ENCODE results near the gene LAMP5. TPM values are rescaled to one million over a fixed set of nuclear protein-coding genes. Genes with fewer than 3 reads are reported as not detected.

LAMP5 gene
- total and polyA plus RNA-seq, 9 of the 15 experiments (the other 6 are each of a cell fraction or from before 2014, with no cell fraction given): not detected

- TF ChIP-seq BRF2 (IDR thresholded peaks at IDR 0.05; ENCODE audit: borderline replicate concordance, insufficient read depth, insufficient read length): no peak
- no peak for TF ChIP-seq MYNN (IDR thresholded peaks at IDR 0.05)
- TF ChIP-seq MYNN (CRISPR knock-in tag; IDR thresholded peaks at IDR 0.05): no peak
- no peak for TF ChIP-seq ZNF133 (CRISPR knock-in tag; IDR thresholded peaks at IDR 0.05)
- no peak for TF ChIP-seq ZNF518B (CRISPR knock-in tag; IDR thresholded peaks at IDR 0.05)
- no peak for TF ChIP-seq SMARCA4 (IDR thresholded peaks at IDR 0.05)
- no peak for TF ChIP-seq HDAC3 (IDR thresholded peaks at IDR 0.05; ENCODE audit: borderline replicate concordance, partially characterized antibody)
- TF ChIP-seq XRCC5 (IDR thresholded peaks at IDR 0.05; ENCODE audit: low read depth, low read length): no peak
- TF ChIP-seq ZNF778 (CRISPR knock-in tag; IDR thresholded peaks at IDR 0.05): no peak
- TF ChIP-seq HES1 (IDR thresholded peaks at IDR 0.05; ENCODE audit: low read depth): no peak
- no peak for TF ChIP-seq EP300 (IDR thresholded peaks at IDR 0.05; ENCODE audit: low read length)
- no peak for TF ChIP-seq BRD9 (IDR thresholded peaks at IDR 0.05; ENCODE audit: low read depth, partially characterized antibody)
- no peak for TF ChIP-seq FUS (optimal IDR thresholded peaks at IDR 0.05; ENCODE audit: low read depth, low read length)
- TF ChIP-seq RUNX1 (IDR thresholded peaks at IDR 0.05; ENCODE audit: low read depth): no peak
- TF ChIP-seq SNRNP70 (optimal IDR thresholded peaks at IDR 0.05; ENCODE audit: low read depth, low read length): no peak
- no peak for TF ChIP-seq RAD51 (IDR thresholded peaks at IDR 0.05; ENCODE audit: borderline replicate concordance, low read depth)
- no peak for TF ChIP-seq SMARCB1 (IDR thresholded peaks at IDR 0.05; ENCODE audit: insufficient read length, low read depth)
- no peak for TF ChIP-seq ZNF280B (CRISPR knock-in tag; IDR thresholded peaks at IDR 0.05)
- no peak for TF ChIP-seq NFIC (IDR thresholded peaks at IDR 0.05)
- in situ Hi-C loops (cut with MboI): no loop called here
Observed at GRCh38 chr20:9498322-9498721, 16.1 kb upstream of the LAMP5 start.

More at GRCh38 chr20:9498322-9498721, 16.1 kb upstream of the LAMP5 start:
- 0% methylated on average over 2 of the region's 4 CpGs for WGBS (ENCODE audit: insufficient coverage, low coverage, missing lambda C conversion rate)
- FAIRE-seq: no peak
- Histone ChIP-seq H3K9ac (ENCODE audit: insufficient read depth in 1 of 2, low read depth in 2 of 2, low read length in 2 of 2) (no peak overlapping the region), H3K9me1 (ENCODE audit: control insufficient read depth, insufficient read depth, low read length) (no peaks in the 10 kb centered on the region), H2AFZ (ENCODE audit: low read depth, low read length) (no peak overlapping the region), H3K27me3 (ENCODE audit: control insufficient read depth in 2 of 2, insufficient read depth in 2 of 2, low read length in 2 of 2) (no peaks in the 10 kb centered on the region), H3K4me2 (ENCODE audit: insufficient read depth, low read length) (no peak overlapping the region), H4K20me1 (replicated peaks; ENCODE audit: control insufficient read depth, insufficient read depth, low read length) (no peaks in the 10 kb centered on the region), H3K36me3 (ENCODE audit: control insufficient read depth, insufficient read depth, low read length) (no peaks in the 10 kb centered on the region), H3K4me1 (replicated peaks in 1 of 2; ENCODE audit: control insufficient read depth in 2 of 2, insufficient read depth in 2 of 2, low read length in 2 of 2) (no peaks in the 10 kb centered on the region), H3K79me2 (ENCODE audit: control insufficient read depth, insufficient read depth, low read length) (no peaks in the 10 kb centered on the region), H3K9me3 (replicated peaks; ENCODE audit: control insufficient read depth, insufficient read depth, low read depth, low read length) (no peaks in the 10 kb centered on the region), H3K4me3 (no peak overlapping the region), H3K27ac (ENCODE audit: extremely low read depth, low read depth, low read length) (no peak overlapping the region)
- ATAC-seq: no peak
- ChIA-PET POLR2A (no interaction called here), CTCF (ENCODE audit: low intra/inter-chr PET ratio) (no interaction called here)
- BruUV-seq (replicated peaks): no TSS peak
- intact Hi-C loops (cut with micrococcal nuclease): no loop called here
- no peak for DNase-seq (ENCODE audit: extremely low read depth in 1 of 4, low spot score in 3 of 4)

Data from K562 (cell line).